ENCODE results near the gene B4GALT5. TPM values are rescaled to one million over a fixed set of nuclear protein-coding genes. Genes with fewer than 3 reads are reported as not detected.

The B4GALT5 gene
- total RNA-seq, 3 donors from 2014 or later (not counting 1 experiment from before 2014, with no cell fraction given): 15.5 to 29.1 (median 28.6) TPM

DNA sequence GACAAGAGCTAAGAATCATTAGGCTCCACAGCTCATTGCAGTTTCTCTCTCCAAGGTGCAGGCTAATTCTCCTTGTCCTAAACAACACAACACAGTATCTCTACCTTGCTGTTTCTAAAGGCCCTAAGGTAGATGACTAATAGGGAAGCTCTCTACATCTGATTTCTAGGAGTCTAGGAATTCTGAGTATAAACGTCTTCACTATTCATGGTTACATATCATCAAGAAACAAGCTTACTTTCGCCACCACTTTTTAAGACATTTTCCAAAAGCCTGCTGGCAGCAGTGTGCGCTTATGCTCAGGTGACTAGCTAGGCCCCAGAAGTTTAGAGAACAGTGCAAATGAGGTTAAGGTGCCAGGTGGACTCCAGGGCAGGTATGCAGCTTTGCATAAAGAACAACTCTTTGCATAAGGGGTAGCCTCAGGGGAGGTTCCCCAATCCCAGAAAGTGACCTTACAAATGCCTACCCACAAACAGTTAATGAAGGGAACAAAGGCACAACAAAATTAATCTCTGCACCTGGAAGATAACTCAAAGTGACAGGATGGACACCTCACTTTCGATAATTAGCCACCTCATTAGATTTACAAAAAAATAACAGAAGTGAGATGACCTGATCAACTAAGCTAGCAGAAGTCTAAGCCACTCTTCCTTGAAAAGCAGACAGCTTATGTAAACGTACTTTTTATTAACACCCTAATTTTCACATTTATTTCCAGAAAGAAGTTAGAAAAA is 20.1 kb downstream of the B4GALT5 start:
- Mint-ChIP-seq H3K27me3 (ENCODE audit: low read depth in 2 of 2) (no peaks in the 10 kb centered on the region), H3K4me3 (no peak overlapping the region), H3K36me3 (no peaks in the 10 kb centered on the region), H3K4me1 (peaks cover 57 to 61% of the 10 kb centered on the region in 2 donors), H3K9me3 (no peaks in the 10 kb centered on the region), H3K27ac (peak overlapping the region in 1 of 2 donors; percentile 39)
- H3K9me3 ChIP-seq (ENCODE audit: control insufficient read depth, insufficient read depth, low read length): no peaks in the 10 kb centered on the region
- no peak overlapping the region for H3K27ac ChIP-seq (ENCODE audit: low read length)
- WGBS (ENCODE audit: insufficient coverage): 95% methylated on average over 5 of the region's 5 CpGs
- H3K4me1 ChIP-seq (ENCODE audit: control insufficient read depth, insufficient read depth, low read length): peaks cover 14% of the 10 kb centered on the region
- no peak for ATAC-seq
- no peaks in the 10 kb centered on the region for H3K27me3 ChIP-seq (ENCODE audit: control insufficient read depth, insufficient read depth, low read length)
- TF ChIP-seq, protein P1, sequence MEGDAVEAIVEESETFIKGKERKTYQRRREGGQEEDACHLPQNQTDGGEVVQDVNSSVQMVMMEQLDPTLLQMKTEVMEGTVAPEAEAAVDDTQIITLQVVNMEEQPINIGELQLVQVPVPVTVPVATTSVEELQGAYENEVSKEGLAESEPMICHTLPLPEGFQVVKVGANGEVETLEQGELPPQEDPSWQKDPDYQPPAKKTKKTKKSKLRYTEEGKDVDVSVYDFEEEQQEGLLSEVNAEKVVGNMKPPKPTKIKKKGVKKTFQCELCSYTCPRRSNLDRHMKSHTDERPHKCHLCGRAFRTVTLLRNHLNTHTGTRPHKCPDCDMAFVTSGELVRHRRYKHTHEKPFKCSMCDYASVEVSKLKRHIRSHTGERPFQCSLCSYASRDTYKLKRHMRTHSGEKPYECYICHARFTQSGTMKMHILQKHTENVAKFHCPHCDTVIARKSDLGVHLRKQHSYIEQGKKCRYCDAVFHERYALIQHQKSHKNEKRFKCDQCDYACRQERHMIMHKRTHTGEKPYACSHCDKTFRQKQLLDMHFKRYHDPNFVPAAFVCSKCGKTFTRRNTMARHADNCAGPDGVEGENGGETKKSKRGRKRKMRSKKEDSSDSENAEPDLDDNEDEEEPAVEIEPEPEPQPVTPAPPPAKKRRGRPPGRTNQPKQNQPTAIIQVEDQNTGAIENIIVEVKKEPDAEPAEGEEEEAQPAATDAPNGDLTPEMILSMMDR (IDR thresholded peaks at IDR 0.05): no peak
- intact Hi-C loops (cut with micrococcal nuclease): no loop called here
- H3K36me3 ChIP-seq (ENCODE audit: control insufficient read depth, insufficient read depth, low read length): no peaks in the 10 kb centered on the region
- no peak for DNase-seq
- H3K4me3 ChIP-seq (ENCODE audit: low read length): no peak overlapping the region

DNA sequence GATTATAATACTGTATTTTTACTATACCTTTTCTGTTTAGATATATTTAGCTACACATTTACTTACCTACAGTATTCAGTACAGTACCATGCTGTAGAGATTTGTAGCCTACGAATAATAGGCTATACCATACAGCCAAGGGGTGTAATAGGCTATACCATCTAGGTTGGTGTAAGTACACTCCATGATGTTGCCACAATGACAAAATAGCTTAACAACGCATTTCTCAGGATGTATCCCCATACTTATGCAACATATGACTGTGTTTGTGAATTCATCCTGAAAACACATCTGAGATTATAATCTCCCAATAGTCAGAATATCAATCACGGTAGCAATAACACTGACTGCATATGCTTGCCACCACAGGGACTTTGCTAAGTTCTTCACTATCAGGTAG is 20.7 kb downstream of the B4GALT5 start:
- intact Hi-C loops (cut with micrococcal nuclease): no loop called here
- H3K27me3 ChIP-seq (ENCODE audit: control insufficient read depth, insufficient read depth, low read length): no peaks in the 10 kb centered on the region
- Mint-ChIP-seq H3K27me3 (ENCODE audit: low read depth in 2 of 2) (no peaks in the 10 kb centered on the region), H3K4me3 (no peak overlapping the region), H3K4me1 (peaks cover 59 to 62% of the 10 kb centered on the region in 2 donors), H3K27ac (no peak overlapping the region), H3K36me3 (no peaks in the 10 kb centered on the region), H3K9me3 (no peaks in the 10 kb centered on the region)
- no peaks in the 10 kb centered on the region for H3K36me3 ChIP-seq (ENCODE audit: control insufficient read depth, insufficient read depth, low read length)
- no peak overlapping the region for H3K27ac ChIP-seq (ENCODE audit: low read length)
- DNase-seq (no peak), ATAC-seq (no peak)
- WGBS (ENCODE audit: insufficient coverage): 79% methylated on average over 3 of the region's 3 CpGs
- no peak overlapping the region for H3K4me3 ChIP-seq (ENCODE audit: low read length)
- no peaks in the 10 kb centered on the region for H3K9me3 ChIP-seq (ENCODE audit: control insufficient read depth, insufficient read depth, low read length)
- TF ChIP-seq, protein P1 (IDR thresholded peaks at IDR 0.05): no peak
- H3K4me1 ChIP-seq (ENCODE audit: control insufficient read depth, insufficient read depth, low read length): peaks cover 19% of the 10 kb centered on the region

DNA sequence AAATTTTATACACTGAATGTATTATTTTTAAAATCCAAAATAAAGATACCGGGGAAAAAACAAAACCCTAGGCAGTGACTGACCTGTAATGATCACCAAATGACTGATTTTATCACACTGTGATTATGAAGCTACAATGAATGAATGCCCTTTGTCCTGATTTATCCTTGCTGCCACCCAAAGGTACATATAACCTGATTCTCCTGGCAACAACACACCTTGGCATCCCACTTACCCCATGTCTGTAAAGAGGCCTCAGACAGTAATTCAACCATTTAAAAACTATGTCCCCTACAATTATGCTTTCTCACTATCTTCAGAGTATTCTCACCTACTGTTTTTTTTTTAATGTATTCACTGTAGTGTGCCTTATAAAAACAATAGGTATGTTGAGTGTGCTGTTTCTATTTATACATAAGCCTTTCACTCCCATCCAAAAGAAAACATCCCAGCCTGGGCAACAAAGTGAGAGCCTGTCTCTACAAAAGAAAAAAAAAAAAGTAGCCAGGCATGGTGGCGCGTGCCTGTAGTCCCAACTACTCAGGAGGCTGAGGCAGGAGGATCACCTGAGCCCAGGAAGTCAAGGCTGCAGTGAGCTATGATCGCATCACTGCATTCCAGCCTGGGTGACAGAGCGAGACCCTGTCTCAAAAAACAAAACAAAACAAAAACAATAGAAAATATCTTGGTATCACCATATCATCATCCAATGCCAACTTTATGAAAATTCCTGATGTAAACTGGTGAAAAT is 21.7 kb downstream of the B4GALT5 start:
- no peaks in the 10 kb centered on the region for H3K36me3 Mint-ChIP-seq
- H3K9me3 Mint-ChIP-seq: no peaks in the 10 kb centered on the region
- peak overlapping the region; percentile 34 to 37 for H3K27ac Mint-ChIP-seq
- Histone ChIP-seq H3K4me3 (ENCODE audit: low read length) (no peak overlapping the region), H3K4me1 (ENCODE audit: control insufficient read depth, insufficient read depth, low read length) (peaks cover 21% of the 10 kb centered on the region), H3K27me3 (ENCODE audit: control insufficient read depth, insufficient read depth, low read length) (no peaks in the 10 kb centered on the region), H3K9me3 (ENCODE audit: control insufficient read depth, insufficient read depth, low read length) (no peaks in the 10 kb centered on the region), H3K36me3 (ENCODE audit: control insufficient read depth, insufficient read depth, low read length) (no peaks in the 10 kb centered on the region), H3K27ac (ENCODE audit: low read length) (no peak overlapping the region)
- H3K4me3 Mint-ChIP-seq: no peak overlapping the region
- 97% methylated on average over 5 of the region's 5 CpGs for WGBS (ENCODE audit: insufficient coverage)
- H3K27me3 Mint-ChIP-seq (ENCODE audit: low read depth in 2 of 2): no peaks in the 10 kb centered on the region
- peaks cover 63 to 64% of the 10 kb centered on the region in 2 donors for H3K4me1 Mint-ChIP-seq
- TF ChIP-seq, protein P1 (IDR thresholded peaks at IDR 0.05): no peak
- ATAC-seq (no peak), DNase-seq (no peak)
- intact Hi-C loops (cut with micrococcal nuclease): no loop called here

Data from natural killer cell (primary cell).